GM12864 (cell line): ENCODE results near the gene CELA2A.
"Not testable (repeated sequence)": the region's sequence is repeated elsewhere in the genome, so short reads cannot be mapped to it uniquely, and the experiment has no call there.

Experiments
- DNase-seq: peaks from one replicate; pipeline ENCODE4 v3.0.0-alpha.2; 2011; ENCODE audit warnings: low read depth
- H3K4me3 ChIP-seq: 2 replicates; pipeline ENCODE4 v1.5.1; 2011; ENCODE audit warnings: mild to moderate bottlenecking, low read depth, low read length, control low read depth
- TF ChIP-seq, protein P1 (sequence below): IDR thresholded peaks from 2 replicates; pipeline ENCODE4 v1.5.1; 2011; ENCODE audit warnings: low read depth, mild to moderate bottlenecking, moderate library complexity, low read length, control low read depth, inconsistent platforms; ENCODE audit errors: missing control alignments

CELA2A gene

DNA sequence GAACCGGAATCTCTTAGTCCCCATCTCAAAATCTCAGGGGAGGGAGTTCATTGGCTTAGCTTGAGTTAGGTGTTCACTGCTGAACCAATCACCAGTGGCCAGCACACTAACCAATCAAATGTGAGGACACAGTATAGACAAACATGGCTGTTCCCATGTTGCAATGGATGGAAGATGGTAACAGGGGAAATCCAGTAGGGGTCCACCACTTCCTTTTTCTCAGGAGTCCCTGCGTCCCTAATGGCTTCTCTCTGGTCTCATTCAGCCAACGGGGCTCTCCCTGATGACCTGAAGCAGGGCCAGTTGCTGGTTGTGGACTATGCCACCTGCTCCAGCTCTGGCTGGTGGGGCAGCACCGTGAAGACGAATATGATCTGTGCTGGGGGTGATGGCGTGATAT lies 29.1 kb downstream of the CELA2A start:
- TF ChIP-seq, protein P1, sequence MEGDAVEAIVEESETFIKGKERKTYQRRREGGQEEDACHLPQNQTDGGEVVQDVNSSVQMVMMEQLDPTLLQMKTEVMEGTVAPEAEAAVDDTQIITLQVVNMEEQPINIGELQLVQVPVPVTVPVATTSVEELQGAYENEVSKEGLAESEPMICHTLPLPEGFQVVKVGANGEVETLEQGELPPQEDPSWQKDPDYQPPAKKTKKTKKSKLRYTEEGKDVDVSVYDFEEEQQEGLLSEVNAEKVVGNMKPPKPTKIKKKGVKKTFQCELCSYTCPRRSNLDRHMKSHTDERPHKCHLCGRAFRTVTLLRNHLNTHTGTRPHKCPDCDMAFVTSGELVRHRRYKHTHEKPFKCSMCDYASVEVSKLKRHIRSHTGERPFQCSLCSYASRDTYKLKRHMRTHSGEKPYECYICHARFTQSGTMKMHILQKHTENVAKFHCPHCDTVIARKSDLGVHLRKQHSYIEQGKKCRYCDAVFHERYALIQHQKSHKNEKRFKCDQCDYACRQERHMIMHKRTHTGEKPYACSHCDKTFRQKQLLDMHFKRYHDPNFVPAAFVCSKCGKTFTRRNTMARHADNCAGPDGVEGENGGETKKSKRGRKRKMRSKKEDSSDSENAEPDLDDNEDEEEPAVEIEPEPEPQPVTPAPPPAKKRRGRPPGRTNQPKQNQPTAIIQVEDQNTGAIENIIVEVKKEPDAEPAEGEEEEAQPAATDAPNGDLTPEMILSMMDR = no peak
- no peak overlapping the region for H3K4me3 ChIP-seq
- DNase-seq = no peak

GRCh38 chr1:15486844-15487610 lies 30.5 kb downstream of the CELA2A start:
- not testable (repeated sequence) for DNase-seq, H3K4me3 ChIP-seq

- no peak overlapping the region for H3K4me3 ChIP-seq
- TF ChIP-seq, protein P1 = no peak
- DNase-seq = no peak
Measured at GRCh38 chr1:15488371-15488770, 31.8 kb downstream of the CELA2A start.

DNA sequence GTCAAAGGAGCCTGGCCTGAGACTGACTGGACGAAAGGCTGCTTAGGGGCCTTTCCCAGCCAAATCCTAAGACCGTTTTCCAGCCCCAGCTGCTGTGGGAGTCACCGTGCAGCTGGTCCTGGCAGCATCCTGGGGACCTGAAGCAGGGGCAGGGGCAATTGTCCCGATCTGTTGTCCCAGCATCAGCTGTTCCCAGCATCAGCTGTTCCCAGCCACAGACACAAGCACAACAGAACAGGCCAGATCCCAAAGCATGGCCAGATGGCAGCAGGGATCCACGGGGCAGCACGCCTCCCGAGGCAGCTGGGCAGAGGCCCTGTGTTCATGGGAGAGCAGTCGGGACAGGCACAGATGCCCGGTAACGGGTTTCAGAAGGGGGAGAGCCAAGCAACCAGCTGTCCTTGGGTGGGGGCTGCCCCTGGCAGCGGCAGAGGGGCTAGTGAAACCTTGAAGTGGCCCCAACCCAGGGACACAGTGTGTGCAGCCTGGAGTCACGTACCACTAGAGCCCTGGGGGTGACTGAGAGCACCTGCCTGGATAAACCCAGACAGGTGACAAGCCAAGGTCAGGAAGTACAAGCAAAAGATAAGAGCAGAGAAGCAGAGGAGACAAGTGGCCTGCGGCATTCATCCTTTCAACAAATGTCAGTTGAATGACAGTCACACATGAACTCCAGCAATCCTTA lies 32.7 kb downstream of the CELA2A start:
- DNase-seq = no peak
- TF ChIP-seq, protein P1 = no peak
- no peak overlapping the region for H3K4me3 ChIP-seq

GRCh38 chr1:15491010-15491409 lies 34.5 kb downstream of the CELA2A start:
- DNase-seq, H3K4me3 ChIP-seq: not testable (repeated sequence)

GRCh38 chr1:15492596-15492995 lies 36.1 kb downstream of the CELA2A start:
- no peak overlapping the region for H3K4me3 ChIP-seq
- no peak for DNase-seq
- TF ChIP-seq, protein P1 = no peak

- no peak overlapping the region for H3K4me3 ChIP-seq
- no peak for DNase-seq
- TF ChIP-seq, protein P1 = no peak
Measured at GRCh38 chr1:15493869-15494390, 37.4 kb downstream of the CELA2A start.
